T follicular helper cell (primary cell): ENCODE results near the gene HECW1.

Experiments
- DNase-seq: peaks from one replicate; pipeline ENCODE4 v3.0.0-alpha.2; 2020; ENCODE audit warnings: low read depth

HECW1 gene

DNA sequence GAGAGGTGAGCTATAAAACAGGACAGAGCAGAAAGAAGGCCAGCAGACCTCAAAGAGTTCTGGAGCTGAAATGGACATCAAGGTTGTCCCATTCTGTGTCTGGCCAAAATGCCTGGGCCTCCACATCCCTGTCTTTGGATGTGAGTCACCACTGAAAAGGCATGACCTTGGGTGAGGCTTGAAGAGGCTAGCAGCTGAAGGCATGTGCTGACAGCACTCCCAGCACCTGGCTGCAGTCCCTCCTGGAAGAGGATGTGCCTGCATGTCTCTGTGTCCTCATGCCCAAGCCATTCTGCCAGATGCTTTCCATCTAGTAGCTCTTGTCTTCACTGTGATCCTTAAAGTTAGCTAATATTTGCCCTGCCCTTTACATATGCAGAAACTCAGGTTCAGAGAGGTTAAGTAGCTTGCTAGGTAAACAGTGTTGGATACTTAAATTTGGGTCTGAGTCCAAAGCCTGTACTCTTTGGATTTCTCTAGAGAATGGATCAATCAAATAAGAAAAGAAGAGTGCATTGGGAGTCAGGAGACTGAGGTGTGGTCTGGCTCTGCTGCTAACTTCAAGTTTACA, 35.8 kb downstream of the HECW1 start:
- DNase-seq: no peak

DNA sequence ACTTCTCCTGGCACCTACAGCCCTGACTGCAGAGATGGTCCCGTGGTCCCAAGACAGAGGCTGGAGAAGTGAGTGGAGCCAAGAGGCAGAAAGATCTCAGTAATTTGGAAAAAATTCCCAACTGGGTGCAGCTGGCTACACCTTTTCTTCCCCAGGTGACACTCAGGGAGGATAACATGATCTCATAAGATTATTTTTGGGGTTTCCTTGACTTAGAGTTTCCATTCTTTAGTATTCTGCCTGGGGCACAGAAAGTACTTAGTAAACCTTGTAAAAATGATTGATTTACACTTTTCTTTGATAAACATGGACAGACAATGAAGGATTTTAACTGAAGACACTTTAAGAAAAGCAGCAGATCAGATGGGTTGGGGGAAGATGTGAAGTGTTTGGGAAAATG, 38.6 kb downstream of the HECW1 start:
- no peak for DNase-seq

GRCh38 chr7:43152696-43153095, 40.2 kb downstream of the HECW1 start:
- no peak for DNase-seq

- no peak for DNase-seq
These were observed 43.2 kb downstream of the HECW1 start for GRCh38 chr7:43155636-43156035.

DNA sequence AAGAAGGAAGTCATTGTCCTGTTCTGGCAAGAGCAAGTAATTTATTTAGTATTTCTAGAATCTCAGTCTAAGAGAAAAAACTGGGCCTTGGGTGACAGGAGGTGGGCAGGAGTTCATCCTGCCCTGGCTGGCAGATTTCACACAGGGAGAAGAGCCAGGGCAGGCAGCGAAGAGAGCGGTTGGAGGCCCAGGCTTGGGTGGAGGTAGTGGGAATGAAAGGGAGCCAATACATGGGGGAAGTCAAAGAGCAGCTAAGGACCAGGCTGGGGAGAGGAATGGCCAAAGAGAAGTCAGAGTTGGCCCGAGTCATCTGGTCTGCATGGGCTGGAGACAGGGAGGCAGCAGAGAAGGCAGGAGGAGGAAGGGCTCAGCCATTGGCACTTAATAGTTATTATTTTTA, 51.4 kb downstream of the HECW1 start:
- DNase-seq: no peak

DNA sequence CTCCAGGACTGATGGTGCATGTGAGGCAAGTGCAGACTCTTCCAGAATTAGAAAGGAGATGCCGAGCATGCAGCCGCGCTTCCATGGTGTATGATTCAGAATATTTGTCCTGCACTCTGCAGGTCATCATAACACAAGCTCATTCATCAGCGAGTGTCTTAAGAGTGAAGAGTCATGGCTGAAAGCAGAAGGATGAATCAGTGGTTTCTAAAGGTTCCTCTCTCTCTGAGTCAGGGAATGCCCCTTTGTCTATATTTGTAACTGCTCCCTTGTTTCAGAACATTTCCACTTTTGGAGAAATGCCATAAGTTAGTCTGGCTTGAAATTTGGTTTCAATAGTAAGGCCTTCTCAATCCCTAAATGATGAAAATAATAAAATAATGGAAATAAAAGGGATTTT, 52.3 kb downstream of the HECW1 start:
- DNase-seq: no peak

GRCh38 chr7:43166686-43167085, 54.2 kb downstream of the HECW1 start:
- DNase-seq: no peak

GRCh38 chr7:43169076-43169475, 56.6 kb downstream of the HECW1 start:
- no peak for DNase-seq

DNA sequence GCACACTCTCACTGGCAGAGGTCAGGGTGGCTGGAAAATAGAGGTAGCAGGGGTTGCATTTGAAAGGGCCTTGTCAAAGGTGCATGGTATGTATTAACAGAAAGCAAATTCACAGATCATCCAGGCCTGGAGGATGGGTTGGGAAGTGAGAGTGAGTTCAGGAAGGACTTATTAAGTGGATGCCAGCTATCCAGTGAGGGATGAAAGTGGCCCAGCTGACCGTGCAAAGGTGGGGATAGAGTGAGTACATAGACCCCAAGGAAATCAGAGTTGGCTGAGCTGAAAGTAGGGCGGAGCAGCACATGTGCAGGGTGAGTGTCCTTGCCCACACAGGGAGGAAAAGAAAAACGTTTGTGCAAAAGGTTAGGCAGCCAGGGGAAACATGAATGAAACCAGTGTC, 58.1 kb downstream of the HECW1 start:
- DNase-seq: no peak

GRCh38 chr7:43175570-43176200, 63.2 kb downstream of the HECW1 start:
- no peak for DNase-seq

DNA sequence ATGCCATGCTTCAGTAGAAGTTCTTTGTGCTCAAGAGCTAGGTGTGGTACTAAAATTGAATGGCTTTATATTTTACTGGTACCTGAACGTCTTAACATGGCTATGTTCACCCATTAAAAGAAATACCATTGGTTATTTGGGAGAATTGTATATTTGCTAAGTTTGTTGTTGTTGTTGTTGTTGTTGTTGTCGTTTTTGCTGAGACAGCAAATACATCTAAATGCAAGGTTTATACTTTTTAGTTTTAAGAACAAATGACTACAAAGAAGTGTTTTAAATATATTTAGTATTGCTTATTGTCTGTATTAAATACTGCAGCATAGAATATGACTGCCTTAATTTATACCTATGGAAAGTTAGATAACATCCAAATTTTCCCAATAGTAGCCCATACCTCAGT, 66.9 kb downstream of the HECW1 start:
- DNase-seq: no peak

DNA sequence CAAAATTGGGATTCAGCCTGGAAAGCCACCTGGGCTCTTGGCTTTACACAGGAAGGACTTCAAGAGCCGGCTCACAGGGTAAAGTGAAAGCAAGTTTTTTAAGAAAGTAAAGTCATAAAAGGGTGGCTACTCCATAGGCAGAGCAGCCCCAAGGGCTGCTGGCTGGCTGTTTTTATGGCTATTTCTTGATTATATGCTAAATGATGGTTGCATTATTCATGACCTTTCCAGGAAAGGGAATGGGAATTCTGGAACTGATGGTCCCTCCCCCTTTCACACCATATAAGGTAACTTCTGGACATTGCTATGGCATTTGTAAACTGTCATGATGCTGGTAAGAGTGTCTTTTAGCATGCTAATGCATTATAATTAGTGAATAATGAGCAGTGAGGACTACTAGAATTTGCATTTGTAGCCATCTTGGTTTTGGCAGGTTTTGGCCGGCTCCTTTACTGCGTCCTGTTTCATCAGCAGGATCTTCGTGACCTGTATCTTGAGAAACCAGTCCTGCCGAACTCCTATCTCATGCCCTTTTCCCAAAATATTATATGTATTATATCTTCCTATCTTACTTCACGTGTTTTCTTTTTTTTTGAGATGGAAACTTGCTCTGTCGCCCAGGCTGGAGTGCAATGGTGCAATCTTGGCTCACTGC, 80.5 kb downstream of the HECW1 start:
- DNase-seq: no peak

DNA sequence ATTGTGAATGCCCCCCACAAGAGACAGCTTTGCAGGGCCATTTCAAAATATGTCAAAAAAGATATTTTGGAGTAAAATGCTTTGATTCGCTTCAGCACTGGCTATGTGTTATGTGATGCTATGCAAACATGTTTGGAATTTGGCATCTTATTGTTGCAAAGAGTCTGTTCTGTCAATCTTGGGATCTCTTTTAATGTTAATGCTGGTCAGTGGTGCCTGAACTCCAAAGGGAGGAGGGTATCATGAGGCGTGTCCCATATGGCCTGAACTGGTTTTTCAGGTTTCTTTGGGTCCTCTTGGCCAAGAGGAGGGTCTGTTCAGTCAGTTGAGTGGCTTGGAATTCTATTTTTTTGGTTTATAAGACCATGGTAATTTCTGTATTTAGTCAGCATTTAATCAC, 81.4 kb downstream of the HECW1 start:
- no peak for DNase-seq

DNA sequence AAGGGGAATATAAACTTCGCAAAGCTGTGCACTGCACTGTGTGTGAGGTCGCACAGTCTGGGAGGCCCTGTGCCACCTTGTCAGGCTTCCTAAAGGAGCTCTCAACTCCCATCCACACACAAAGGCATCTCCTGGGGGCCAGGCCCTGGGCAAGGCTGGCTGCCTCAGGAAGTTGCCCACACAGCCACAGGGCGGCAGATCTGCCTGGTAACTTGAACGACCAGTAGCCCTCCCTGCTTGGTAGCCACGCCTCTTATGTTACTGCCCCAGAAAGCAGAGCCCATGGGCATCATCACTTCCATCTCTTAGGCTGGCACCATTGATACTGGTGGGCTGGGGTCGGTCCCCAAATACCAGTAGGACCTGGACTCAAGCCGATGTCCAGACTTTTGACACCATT, 82.8 kb downstream of the HECW1 start:
- DNase-seq: no peak

DNA sequence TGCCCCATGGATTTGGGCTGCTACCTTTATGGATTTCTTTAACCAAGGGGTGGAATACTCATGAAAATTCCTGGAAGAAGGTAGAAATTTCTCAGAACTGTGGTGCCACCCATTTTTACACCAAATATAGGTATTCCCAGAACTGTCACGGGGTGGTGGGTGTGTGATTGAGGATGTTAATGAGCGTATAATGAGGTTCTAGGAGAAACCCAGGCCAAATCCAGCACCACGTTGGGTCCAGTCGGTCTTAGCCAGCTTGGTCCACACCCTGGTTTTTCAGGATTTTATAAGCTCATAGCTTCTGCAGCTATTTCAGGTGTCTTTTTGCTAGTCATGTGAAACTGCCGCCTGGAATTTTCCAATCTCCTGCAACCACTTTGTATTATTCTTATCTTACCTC, 83.3 kb downstream of the HECW1 start:
- no peak for DNase-seq

DNA sequence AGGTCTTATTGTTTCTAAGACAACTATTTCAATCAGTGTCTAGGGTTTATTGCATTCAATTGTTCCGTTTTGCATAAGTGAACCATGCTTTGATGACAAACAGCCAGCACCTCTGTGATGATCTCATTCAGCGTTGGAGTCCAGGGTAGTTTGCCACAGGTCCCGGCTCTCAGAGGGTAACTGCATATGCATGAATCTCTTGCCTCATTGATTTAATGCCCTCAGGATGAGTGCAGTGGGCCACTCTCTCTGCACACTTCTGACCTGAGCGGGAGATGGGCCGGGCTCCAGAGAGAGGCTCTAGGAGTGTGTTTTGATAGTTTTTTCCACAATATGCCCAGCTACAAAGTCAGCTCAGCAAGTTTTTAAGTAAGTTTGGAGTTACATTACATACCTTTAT, 83.9 kb downstream of the HECW1 start:
- no peak for DNase-seq

GRCh38 chr7:43198016-43198415, 85.6 kb downstream of the HECW1 start:
- no peak for DNase-seq

DNA sequence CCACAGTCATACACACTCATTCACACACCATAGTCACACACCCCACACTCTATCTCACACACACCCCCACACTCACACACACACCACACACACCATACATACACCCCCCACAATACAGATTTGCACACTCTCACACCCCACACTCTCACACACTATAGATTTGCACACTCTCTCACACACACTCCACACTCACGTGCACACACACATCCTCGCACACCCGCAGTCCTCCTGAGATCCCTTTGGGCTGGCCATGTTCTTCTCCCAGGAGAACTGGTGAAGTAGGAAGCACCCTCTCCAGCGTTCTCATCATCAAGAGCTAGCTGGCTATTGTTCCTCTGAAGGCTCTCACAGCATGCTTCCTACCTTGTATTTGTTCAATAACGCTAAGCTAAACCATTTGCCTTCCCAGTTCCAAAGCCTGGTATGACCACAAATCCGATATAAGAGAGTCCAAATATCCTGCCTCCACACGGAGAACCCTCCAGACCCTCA, 86.2 kb downstream of the HECW1 start:
- DNase-seq: no peak

- no peak for DNase-seq
These were observed 87.1 kb downstream of the HECW1 start for GRCh38 chr7:43199371-43200160.

DNA sequence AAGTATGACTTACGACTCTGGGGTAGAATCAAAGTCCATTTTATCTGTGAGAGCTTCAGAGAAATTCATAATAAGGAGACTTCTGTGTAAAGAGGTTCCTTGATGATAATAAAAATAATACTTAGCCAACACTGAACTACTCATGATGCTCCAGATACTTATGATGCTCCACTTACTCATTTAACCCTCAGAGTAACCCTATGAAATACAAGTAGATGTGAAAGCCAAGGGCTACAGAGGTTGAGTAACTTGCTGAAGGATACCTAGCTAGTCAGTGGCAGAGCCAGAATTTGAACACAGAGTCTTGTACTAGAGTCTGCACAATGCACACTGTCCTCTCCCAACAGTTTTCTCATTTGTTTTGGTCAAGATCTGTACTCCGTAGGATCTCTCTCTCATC, 89.5 kb downstream of the HECW1 start:
- DNase-seq: no peak

DNA sequence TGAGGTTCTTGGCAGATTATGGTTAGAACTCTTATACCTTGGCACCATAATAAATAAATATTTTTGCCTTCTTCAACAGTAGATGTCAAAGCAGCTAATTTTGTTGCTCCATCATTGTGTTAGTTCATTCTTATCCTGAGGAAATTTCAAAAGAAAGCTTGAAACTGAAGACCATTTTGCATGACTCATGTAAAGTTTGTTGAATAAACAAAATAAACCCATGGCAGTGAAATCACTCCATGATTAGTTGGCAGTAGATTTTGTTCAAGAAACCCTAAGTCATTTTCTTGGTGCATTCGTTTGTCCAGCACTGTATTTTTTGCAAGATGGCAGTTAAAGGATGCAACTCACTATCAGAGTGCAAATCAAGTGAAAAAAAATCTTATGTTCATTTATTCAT, 91.6 kb downstream of the HECW1 start:
- no peak for DNase-seq

DNA sequence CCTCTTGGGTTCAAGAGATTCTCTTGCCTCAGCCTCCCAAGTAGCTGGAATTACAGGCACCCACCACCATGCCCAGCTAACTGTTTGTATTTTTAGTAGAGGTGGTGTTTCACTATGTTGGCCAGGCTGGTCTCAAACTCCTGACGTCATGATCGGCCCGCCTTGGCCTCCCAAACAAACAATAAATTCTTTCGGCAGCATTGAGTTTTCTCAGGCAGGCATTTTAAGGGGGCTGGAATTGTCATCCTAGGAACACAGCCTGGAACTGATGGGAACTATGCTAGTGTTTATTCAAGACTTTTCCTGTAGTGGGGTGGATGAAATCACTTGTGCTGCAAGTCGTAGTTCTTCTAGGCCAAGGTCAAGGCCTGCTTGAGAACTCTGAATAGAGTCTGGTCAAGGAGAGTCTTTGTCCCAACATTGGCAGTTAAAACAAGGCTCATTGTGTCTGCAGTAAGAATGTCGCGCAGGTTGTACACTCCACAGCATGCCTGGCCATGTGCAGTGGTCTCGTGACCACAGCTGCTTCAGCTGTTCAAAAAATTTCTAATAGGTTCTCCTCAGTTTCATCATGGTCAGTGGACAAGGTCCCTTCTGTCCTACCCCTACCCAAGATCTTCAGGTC, 92.8 kb downstream of the HECW1 start:
- DNase-seq: no peak
